H9 (cell line): Measurements from ENCODE around the gene EXOC3L1. TPM values are rescaled to one million over a fixed set of nuclear protein-coding genes. Genes with fewer than 3 reads are reported as not detected.

Experiments used
- DNase-seq: peaks from one replicate; pipeline ENCODE4 v3.0.0-alpha.2; 2017
- H2AFZ ChIP-seq: one replicate; pipeline ENCODE4 v1.6.1; 2013; ENCODE audit warnings: mild to moderate bottlenecking, low read length, control low read depth, moderate library complexity
- H2AK5ac ChIP-seq: 2 replicates; pipeline ENCODE4 v1.6.1; 2013; ENCODE audit warnings: low read length, control low read depth, mixed read lengths; ENCODE audit not compliant: insufficient read length
- H2BK120ac ChIP-seq: one replicate; pipeline ENCODE4 v1.6.1; 2013; ENCODE audit warnings: low read depth, mild to moderate bottlenecking, low read length, control low read depth, inconsistent platforms; ENCODE audit not compliant: poor library complexity, severe bottlenecking
- H2BK12ac ChIP-seq: 2 replicates; pipeline ENCODE4 v1.6.1; 2013; ENCODE audit warnings: low read length, control low read depth, mixed read lengths, low read depth; ENCODE audit not compliant: insufficient read length
- H2BK15ac ChIP-seq: 2 replicates; pipeline ENCODE4 v1.6.1; 2013; ENCODE audit warnings: low read depth, low read length, control low read depth
- H2BK20ac ChIP-seq: one replicate; pipeline ENCODE4 v1.6.1; 2013; ENCODE audit warnings: low read depth, mild to moderate bottlenecking, low read length, control low read depth, inconsistent platforms; ENCODE audit not compliant: poor library complexity, severe bottlenecking
- H2BK5ac ChIP-seq: 2 replicates; pipeline ENCODE4 v1.6.1; 2013; ENCODE audit warnings: low read length, control low read depth, mixed read lengths; ENCODE audit not compliant: insufficient read length
- H3K14ac ChIP-seq: 2 replicates; pipeline ENCODE4 v1.6.1; 2013; ENCODE audit warnings: low read length, control low read depth; ENCODE audit not compliant: insufficient read depth
- H3K18ac ChIP-seq: 2 replicates; pipeline ENCODE4 v1.6.1; 2013; ENCODE audit warnings: low read depth, mild to moderate bottlenecking, mixed read lengths, low read length, control low read depth; ENCODE audit not compliant: insufficient read length
- H3K23ac ChIP-seq: 2 replicates; pipeline ENCODE4 v1.6.1; 2013; ENCODE audit warnings: low read length, control low read depth, mixed read lengths, low read depth; ENCODE audit not compliant: insufficient read length
- H3K23me2 ChIP-seq: 2 replicates; pipeline ENCODE4 v1.6.1; 2013; ENCODE audit warnings: low read depth, mild to moderate bottlenecking, mixed read lengths, low read length, control low read depth; ENCODE audit not compliant: insufficient read length, poor library complexity, severe bottlenecking
- H3K27ac ChIP-seq: 2 replicates; pipeline ENCODE4 v1.5.1; 2013; ENCODE audit warnings: low read length, control low read depth, mixed read lengths, low read depth; ENCODE audit not compliant: insufficient read length
- H3K27me3 ChIP-seq: 2 replicates; pipeline ENCODE4 v1.6.1; 2013; ENCODE audit warnings: low read length, control low read depth, inconsistent platforms; ENCODE audit not compliant: insufficient read depth
- H3K4ac ChIP-seq: 2 replicates; pipeline ENCODE4 v1.6.1; 2013; ENCODE audit warnings: low read depth, mild to moderate bottlenecking, control low read depth, inconsistent platforms, low read length, moderate library complexity
- H3K4me1 ChIP-seq: 2 replicates; pipeline ENCODE4 v1.6.1; 2013; ENCODE audit warnings: low read length, control low read depth, inconsistent platforms; ENCODE audit not compliant: insufficient read depth
- H3K4me2 ChIP-seq: 2 replicates; pipeline ENCODE4 v1.6.1; 2013; ENCODE audit warnings: low read length, control low read depth, mixed read lengths; ENCODE audit not compliant: insufficient read length, insufficient read depth
- H3K56ac ChIP-seq: 2 replicates; pipeline ENCODE4 v1.6.1; 2013; ENCODE audit warnings: low read depth, mild to moderate bottlenecking, mixed read lengths, low read length, control low read depth; ENCODE audit not compliant: insufficient read length
- H3K79me1 ChIP-seq: 2 replicates; pipeline ENCODE4 v1.6.1; 2013; ENCODE audit warnings: low read depth, mild to moderate bottlenecking, moderate library complexity, low read length, control low read depth, inconsistent platforms; ENCODE audit not compliant: insufficient read depth, poor library complexity, severe bottlenecking
- H3K79me2 ChIP-seq: 2 replicates; pipeline ENCODE4 v1.6.1; 2013; ENCODE audit warnings: low read length, control low read depth, inconsistent platforms; ENCODE audit not compliant: insufficient read depth
- H3K9ac ChIP-seq: 2 replicates; pipeline ENCODE4 v1.6.1; 2013; ENCODE audit warnings: low read length, control low read depth, mixed read lengths; ENCODE audit not compliant: insufficient read length; ENCODE audit errors: extremely low read depth
- H3K9me3 ChIP-seq: one replicate; pipeline ENCODE4 v1.6.1; 2013; ENCODE audit warnings: low read depth, low read length, inconsistent platforms; ENCODE audit not compliant: control insufficient read depth
- H3T11ph ChIP-seq: one replicate; pipeline ENCODE4 v1.6.1; 2013; ENCODE audit warnings: mild to moderate bottlenecking, low read length, control low read depth, inconsistent platforms
- H4K20me1 ChIP-seq: one replicate; pipeline ENCODE4 v1.6.1; 2013; ENCODE audit not compliant: control insufficient read depth, insufficient read length, insufficient read depth
- H4K5ac ChIP-seq: 2 replicates; pipeline ENCODE4 v1.6.1; 2013; ENCODE audit warnings: low read depth, mild to moderate bottlenecking, mixed read lengths, low read length, control low read depth; ENCODE audit not compliant: insufficient read length
- H4K8ac ChIP-seq: replicated peaks from 2 replicates; pipeline ENCODE4 v1.6.1; 2013; ENCODE audit warnings: low read length, control low read depth, mixed read lengths, low read depth; ENCODE audit not compliant: insufficient read length
- H4K91ac ChIP-seq: 2 replicates; pipeline ENCODE4 v1.6.1; 2013; ENCODE audit warnings: low read depth, mild to moderate bottlenecking, moderate library complexity, mixed read lengths, low read length, control low read depth; ENCODE audit not compliant: insufficient read length
- H3K27ac Mint-ChIP-seq, 3 experiments: 2 replicates in 2 of 3; 3 replicates in 1 of 3; pipeline ENCODE4 v1.8.0; 2020 to 2021; ENCODE audit warnings: mixed read lengths in 3 of 3, mild to moderate bottlenecking in 1 of 3, moderate library complexity in 1 of 3
- H3K27me3 Mint-ChIP-seq: 2 replicates; pipeline ENCODE4 v1.8.0; 2021; ENCODE audit warnings: low read depth, mild to moderate bottlenecking, moderate library complexity, mixed read lengths
- H3K36me3 Mint-ChIP-seq, 3 experiments: 2 replicates in 2 of 3; 3 replicates in 1 of 3; pipeline ENCODE4 v1.8.0; 2020 to 2021; ENCODE audit warnings: low read depth in 3 of 3, mixed read lengths in 3 of 3; ENCODE audit not compliant: insufficient read depth in 1 of 3
- H3K4me1 Mint-ChIP-seq, 2 experiments: 2 replicates each; pipeline ENCODE4 v1.8.0; 2020; ENCODE audit warnings: mixed read lengths in 2 of 2
- H3K4me3 Mint-ChIP-seq, 2 experiments: 2 replicates in 1 of 2; 3 replicates in 1 of 2; pipeline ENCODE4 v1.8.0; 2020 to 2021; ENCODE audit warnings: mild to moderate bottlenecking in 2 of 2, mixed read lengths in 2 of 2, moderate library complexity in 1 of 2
- H3K9me3 Mint-ChIP-seq, 2 experiments: 2 replicates in 1 of 2; 3 replicates in 1 of 2; pipeline ENCODE4 v1.8.0; 2020; ENCODE audit warnings: mild to moderate bottlenecking in 2 of 2, mixed read lengths in 2 of 2, moderate library complexity in 1 of 2
- CTCF ChIP-seq: fragments of 200-600 bp; sonication (generic); conservative IDR thresholded peaks from 3 replicates; pipeline ENCODE4 v1.8.0; 2021; ENCODE audit warnings: antibody characterized with exemption, mild to moderate bottlenecking
- WGBS: extraction: QIAGEN DNeasy Blood & Tissue Kit; methylation state at CpG from one replicate; pipeline ENCODE4 v1.1.7; 2013; ENCODE audit warnings: missing lambda C conversion rate, low lambda C conversion rate, mixed read lengths; ENCODE audit not compliant: insufficient read length; ENCODE audit errors: extremely low coverage; 5-methylcytosine and 5-hydroxymethylcytosine counted together
- total RNA-seq: library from RNA; stranded (reverse); gene quantifications from 2 replicates; pipeline ENCODE4 v1.2.1, GENCODE V29; 2021

EXOC3L1 gene
- total RNA-seq, 1 experiment from 2014 or later = 3.3 TPM

- Histone ChIP-seq H3K18ac (no peak overlapping the region), H3K79me2 (no peaks in the 10 kb centered on the region), H4K91ac (no peak overlapping the region), H3K4ac (no peak overlapping the region), H4K20me1 (no peaks in the 10 kb centered on the region), H3K9ac (no peak overlapping the region), H3K56ac (no peak overlapping the region), H3K14ac (no peak overlapping the region), H4K5ac (no peak overlapping the region), H2AK5ac (no peak overlapping the region), H3T11ph (no peak overlapping the region), H2BK15ac (no peak overlapping the region), H3K4me1 (no peaks in the 10 kb centered on the region), H3K27me3 (peaks cover 95% of the 10 kb centered on the region), H2BK5ac (no peak overlapping the region), H3K4me2 (peak overlapping the region; percentile 20), H3K79me1 (no peaks in the 10 kb centered on the region), H2BK20ac (no peak overlapping the region), H2BK12ac (no peak overlapping the region), H2BK120ac (no peak overlapping the region), H3K9me3 (no peaks in the 10 kb centered on the region), H3K27ac (no peak overlapping the region), H3K23me2 (peaks cover 14% of the 10 kb centered on the region), H4K8ac (no peak overlapping the region), H3K23ac (no peak overlapping the region), H2AFZ (no peak overlapping the region)
- peaks cover 99% of the 10 kb centered on the region for H3K27me3 Mint-ChIP-seq
- DNase-seq = no peak
- H3K9me3 Mint-ChIP-seq = peaks cover 3 to 5% of the 10 kb centered on the region in 2 experiments; a peak in 3 of 5 replicates
- H3K27ac Mint-ChIP-seq = no peak overlapping the region
- TF ChIP-seq CTCF = no peak
- H3K36me3 Mint-ChIP-seq = no peaks in the 10 kb centered on the region; a peak in 1 of 7 replicates
- WGBS = no CpG with 5 or more reads among the region's 99 CpGs
- H3K4me3 Mint-ChIP-seq = peak overlapping the region; percentile 30 to 74
- H3K4me1 Mint-ChIP-seq = peaks cover 14 to 49% of the 10 kb centered on the region in 2 experiments
Measured at GRCh38 chr16:67163164-67163998, 26.6 kb downstream of the EXOC3L1 start.
